H1 (cell line): ENCODE results near the gene DPT. TPM values are rescaled to one million over a fixed set of nuclear protein-coding genes. Genes with fewer than 3 reads are reported as not detected.

Source experiments
- CTCF ChIA-PET: fragments of 300-600 bp; sonication (Branson Sonifier 250); formaldehyde crosslinking; loops from one replicate; lab custom pipeline; 2021; ENCODE audit not compliant: partially characterized antibody; lab: Charles Lee
- POLR2A ChIA-PET: fragments of 300-600 bp; sonication (Branson Sonifier 250); formaldehyde crosslinking; loops from one replicate; lab custom pipeline; 2021; ENCODE audit warnings: inconsistent platforms; ENCODE audit not compliant: partially characterized antibody; lab: Charles Lee
- DNase-seq, 2 experiments: peaks; one replicate each; pipeline versions ENCODE4 v3.0.0 to v3.0.0-alpha.2; 2010 to 2022; ENCODE audit warnings: low spot score in 2 of 2, low read depth in 1 of 2, mixed read lengths in 1 of 2
- FAIRE-seq: peaks from 2 replicates; lab custom pipeline; 2011; peaks lifted over from hg19 to GRCh38; lab: Jason Lieb, UNC
- H2AFZ ChIP-seq: 2 replicates; pipeline ENCODE4 v1.8.1; 2012; ENCODE audit warnings: low read length, inconsistent platforms
- H2AK5ac ChIP-seq: 2 replicates; pipeline ENCODE4 v1.6.1; 2013; ENCODE audit warnings: low read depth, low read length
- H2BK120ac ChIP-seq: replicated peaks from 2 replicates; pipeline ENCODE3; 2013; ENCODE audit warnings: low read depth, low read length, inconsistent platforms
- H2BK12ac ChIP-seq: 2 replicates; pipeline ENCODE4 v1.6.1; 2013; ENCODE audit warnings: low read depth, low read length
- H2BK15ac ChIP-seq: 2 replicates; pipeline ENCODE4 v1.6.1; 2013; ENCODE audit warnings: low read length
- H2BK20ac ChIP-seq: 2 replicates; pipeline ENCODE4 v1.6.1; 2013; ENCODE audit warnings: low read length
- H2BK5ac ChIP-seq: 2 replicates; pipeline ENCODE4 v1.6.1; 2013; ENCODE audit warnings: low read depth, low read length
- H3K14ac ChIP-seq: 2 replicates; pipeline ENCODE4 v1.6.1; 2013; ENCODE audit warnings: inconsistent platforms; ENCODE audit not compliant: insufficient read length
- H3K18ac ChIP-seq: 2 replicates; pipeline ENCODE4 v1.6.1; 2013; ENCODE audit warnings: low read length; ENCODE audit errors: extremely low read depth
- H3K23ac ChIP-seq: 2 replicates; pipeline ENCODE4 v1.6.1; 2013; ENCODE audit warnings: inconsistent platforms; ENCODE audit not compliant: insufficient read length
- H3K23me2 ChIP-seq: 2 replicates; pipeline ENCODE4 v1.6.1; 2013; ENCODE audit warnings: low read depth, low read length
- H3K27ac ChIP-seq: 2 replicates; pipeline ENCODE4 v1.6.1; 2011; ENCODE audit warnings: low read depth, low read length, inconsistent platforms
- H3K27me3 ChIP-seq, 4 experiments: replicated peaks in 1 of 4; 1 replicate in 1 of 4; 2 replicates in 3 of 4; pipeline versions ENCODE4 v1.6.1 to v1.8.1; 2011 to 2013; ENCODE audit warnings: low read length in 3 of 4, mild to moderate bottlenecking in 3 of 4, inconsistent platforms in 2 of 4, mixed read lengths in 2 of 4, moderate library complexity in 1 of 4; ENCODE audit not compliant: control insufficient read depth in 3 of 4, insufficient read depth in 3 of 4; ENCODE audit errors: extremely low read depth in 1 of 4
- H3K36me3 ChIP-seq, 4 experiments: 2 replicates each; pipeline versions ENCODE4 v1.6.1 to v1.8.1; 2011 to 2013; ENCODE audit warnings: mild to moderate bottlenecking in 4 of 4, low read length in 3 of 4, moderate library complexity in 2 of 4, control low read depth in 1 of 4, inconsistent platforms in 1 of 4; ENCODE audit not compliant: insufficient read depth in 4 of 4, control insufficient read depth in 2 of 4
- H3K4ac ChIP-seq: replicated peaks from 2 replicates; pipeline ENCODE3; 2013; ENCODE audit warnings: low read length, low read depth, mixed read lengths, inconsistent platforms; ENCODE audit not compliant: insufficient read length
- H3K4me1 ChIP-seq, 4 experiments: replicated peaks in 1 of 4; 1 replicate in 1 of 4; 2 replicates in 3 of 4; pipeline versions ENCODE4 v1.6.1 to v1.8.1; 2011 to 2013; ENCODE audit warnings: low read length in 3 of 4, inconsistent platforms in 2 of 4, mixed read lengths in 1 of 4; ENCODE audit not compliant: insufficient read depth in 4 of 4, control insufficient read depth in 3 of 4
- H3K4me2 ChIP-seq, 2 experiments: 2 replicates each; pipeline versions ENCODE4 v1.6.1 to v1.8.1; 2011 to 2013; ENCODE audit warnings: low read depth in 2 of 2, low read length in 2 of 2, control low read depth in 1 of 2, inconsistent platforms in 1 of 2, mild to moderate bottlenecking in 1 of 2; ENCODE audit not compliant: insufficient read depth in 1 of 2
- H3K4me3 ChIP-seq, 4 experiments: fragments of 200-600, 300-600 bp in 1 of 4; sonication (generic), shearing (Covaris generic), sonication (Bioruptor Twin) in 1 of 4; 2 replicates each; pipeline versions ENCODE4 v1.5.1 to v1.8.1; 2011 to 2016; ENCODE audit warnings: low read length in 4 of 4, low read depth in 3 of 4, control low read depth in 2 of 4, inconsistent platforms in 2 of 4, mild to moderate bottlenecking in 2 of 4, mixed read lengths in 1 of 4, moderate library complexity in 1 of 4; ENCODE audit not compliant: insufficient read depth in 2 of 4; ENCODE audit errors: extremely low read depth in 1 of 4
- H3K56ac ChIP-seq: replicated peaks from 2 replicates; pipeline ENCODE3; 2013; ENCODE audit warnings: low read depth, mild to moderate bottlenecking, mixed read lengths, low read length, inconsistent platforms; ENCODE audit not compliant: insufficient read length
- H3K79me1 ChIP-seq: 2 replicates; pipeline ENCODE4 v1.6.1; 2013; ENCODE audit warnings: low read depth, low read length, control low read depth
- H3K79me2 ChIP-seq, 2 experiments: 2 replicates each; pipeline versions ENCODE4 v1.6.1 to v1.8.1; 2012 to 2013; ENCODE audit warnings: low read length in 2 of 2, mild to moderate bottlenecking in 2 of 2, inconsistent platforms in 1 of 2; ENCODE audit not compliant: insufficient read depth in 2 of 2, control insufficient read depth in 1 of 2
- H3K9ac ChIP-seq, 4 experiments: replicated peaks in 1 of 4; 1 replicate in 1 of 4; 2 replicates in 3 of 4; pipeline versions ENCODE4 v1.6.1 to v1.8.1; 2011 to 2013; ENCODE audit warnings: low read depth in 3 of 4, low read length in 3 of 4, control low read depth in 2 of 4, mild to moderate bottlenecking in 2 of 4, moderate library complexity in 2 of 4, inconsistent platforms in 1 of 4; ENCODE audit errors: extremely low read depth in 1 of 4
- H3K9me3 ChIP-seq, 2 experiments: 2 replicates each; pipeline versions ENCODE4 v1.6.1 to v1.8.1; 2012 to 2013; ENCODE audit warnings: mild to moderate bottlenecking in 2 of 2, moderate library complexity in 2 of 2, control low read depth in 1 of 2, inconsistent platforms in 1 of 2, low read depth in 1 of 2, low read length in 1 of 2, mixed read lengths in 1 of 2; ENCODE audit not compliant: insufficient read depth in 2 of 2
- H4K20me1 ChIP-seq, 2 experiments: replicated peaks in 1 of 2; 2 replicates each; pipeline versions ENCODE3 to v1.8.1; 2011 to 2013; ENCODE audit warnings: inconsistent platforms in 2 of 2, low read length in 2 of 2, mild to moderate bottlenecking in 1 of 2; ENCODE audit not compliant: insufficient read depth in 2 of 2, control insufficient read depth in 1 of 2
- H4K5ac ChIP-seq: 2 replicates; pipeline ENCODE4 v1.6.1; 2013; ENCODE audit warnings: low read length, low read depth, mixed read lengths, inconsistent platforms; ENCODE audit not compliant: insufficient read length
- H4K8ac ChIP-seq: 2 replicates; pipeline ENCODE4 v1.8.0; 2013; ENCODE audit warnings: mild to moderate bottlenecking, moderate library complexity, low read length, inconsistent platforms; ENCODE audit not compliant: insufficient read depth; ENCODE audit errors: extremely low read depth
- H4K91ac ChIP-seq: replicated peaks from 2 replicates; pipeline ENCODE3; 2013; ENCODE audit warnings: low read length, mixed read lengths, inconsistent platforms; ENCODE audit not compliant: insufficient read length
- ASH2L ChIP-seq: fragments of 200-600, 300-600 bp; sonication (generic); IDR thresholded peaks from one replicate; pipeline ENCODE4 v1.7.1; 2017; ENCODE audit warnings: low read length
- ATF3 ChIP-seq: IDR thresholded peaks from 2 replicates; pipeline ENCODE4 v1.6.1; 2011; ENCODE audit warnings: low read depth, mild to moderate bottlenecking, low read length; ENCODE audit not compliant: insufficient read depth
- CHD2 ChIP-seq: IDR thresholded peaks from 2 replicates; pipeline ENCODE4 v1.6.1; 2012; ENCODE audit warnings: low read length, improper control_type of control experiment
- CREB1 ChIP-seq: IDR thresholded peaks from 2 replicates; pipeline ENCODE4 v1.6.1; 2012; ENCODE audit warnings: inconsistent platforms
- EP300 ChIP-seq, 2 experiments: IDR thresholded peaks; 1 replicate in 1 of 2; 2 replicates in 1 of 2; pipeline ENCODE4 v1.6.1; 2011 to 2012; ENCODE audit warnings: low read depth in 2 of 2, low read length in 2 of 2, mild to moderate bottlenecking in 2 of 2, borderline replicate concordance in 1 of 2, inconsistent platforms in 1 of 2, moderate library complexity in 1 of 2
- HDAC2 ChIP-seq, 2 experiments: fragments of 300-600 bp in 1 of 2; sonication (generic) in 1 of 2; IDR thresholded peaks; 2 replicates each; pipeline ENCODE4 v1.6.1; 2011 to 2012; ENCODE audit warnings: low read depth in 2 of 2, low read length in 2 of 2, mild to moderate bottlenecking in 2 of 2, moderate library complexity in 2 of 2, borderline replicate concordance in 1 of 2, inconsistent platforms in 1 of 2
- NRF1 ChIP-seq: IDR thresholded peaks from 2 replicates; pipeline ENCODE4 v1.6.1; 2011; ENCODE audit warnings: mild to moderate bottlenecking, low read depth, low read length, improper control_type of control experiment
- POLR2A ChIP-seq, 2 experiments: IDR thresholded peaks; 1 replicate in 1 of 2; 2 replicates in 1 of 2; pipeline ENCODE4 v1.6.1; 2011; ENCODE audit warnings: low read depth in 2 of 2, low read length in 2 of 2, mild to moderate bottlenecking in 2 of 2; ENCODE audit errors: control extremely low read depth in 1 of 2
- RFX5 ChIP-seq: IDR thresholded peaks from 2 replicates; pipeline ENCODE4 v1.6.1; 2011; ENCODE audit warnings: low read depth, low read length, improper control_type of control experiment, borderline replicate concordance
- RNF2 ChIP-seq: fragments of 200-900, 300-1000 bp; sonication (generic); IDR thresholded peaks from 2 replicates; pipeline ENCODE4 v1.7.1; 2016; ENCODE audit warnings: borderline replicate concordance, low read depth, mild to moderate bottlenecking, antibody characterized with exemption, low read length; ENCODE audit not compliant: poor library complexity, severe bottlenecking; ENCODE audit errors: missing control alignments
- SAP30 ChIP-seq: fragments of 300-600 bp; sonication (generic); IDR thresholded peaks from 2 replicates; pipeline ENCODE4 v1.7.1; 2012; ENCODE audit warnings: low read length, moderate library complexity, mild to moderate bottlenecking, inconsistent platforms; ENCODE audit not compliant: insufficient read depth, insufficient replicate concordance
- SIN3A ChIP-seq, 2 experiments: IDR thresholded peaks in 1 of 2; conservative IDR thresholded peaks in 1 of 2; 2 replicates each; pipeline ENCODE4 v1.6.1; 2011 to 2012; ENCODE audit warnings: low read length in 2 of 2, improper control_type of control experiment in 1 of 2, low read depth in 1 of 2, mild to moderate bottlenecking in 1 of 2
- SIX5 ChIP-seq: IDR thresholded peaks from 2 replicates; pipeline ENCODE4 v1.6.1; 2011; ENCODE audit warnings: mild to moderate bottlenecking, low read depth, low read length
- SP1 ChIP-seq: IDR thresholded peaks from 2 replicates; pipeline ENCODE4 v1.6.1; 2011; ENCODE audit warnings: low read depth, low read length
- WGBS, 2 experiments: shearing (Covaris generic) in 1 of 2; methylation state at CpG; one replicate each; pipeline versions ENCODE4 v1.1.6 to v1.1.7; 2013 to 2015; ENCODE audit warnings: low lambda C conversion rate in 2 of 2, mixed read lengths in 2 of 2, inconsistent platforms in 1 of 2, low coverage in 1 of 2, missing lambda C conversion rate in 1 of 2; ENCODE audit not compliant: insufficient replicate concordance in 2 of 2, insufficient coverage in 1 of 2, insufficient read length in 1 of 2; ENCODE audit errors: extremely low coverage in 1 of 2, missing lambda C conversion rate in 1 of 2; 5-methylcytosine and 5-hydroxymethylcytosine counted together
- polyA plus RNA-seq, 7 experiments: library from polyadenylated mRNA; depleted of rRNA in 3 of 7; stranded (reverse) in 5 of 7; unstranded in 2 of 7; fragments of >200 nt in 5 of 7; fragments of 200-250 nt in 2 of 7; gene quantifications; 1 replicate in 5 of 7; 2 replicates in 1 of 7; 4 replicates in 1 of 7; pipeline versions ENCODE4 v1.2.1 to v1.2.3, GENCODE V29; 2011 to 2013; ENCODE audit warnings: missing spikeins in 2 of 7, mixed read lengths in 2 of 7
- total RNA-seq: library from RNA; stranded (reverse); fragmentation: NEBNext Ultra II Directional; extraction: Animal tissue kit (Norgen Biotek cat#: 25700); gene quantifications from 2 replicates; pipeline ENCODE4 v1.2.1, GENCODE V29; 2021

The DPT gene
- total and polyA plus RNA-seq, 2 of the 8 experiments (the other 6 are each of a cell fraction or from before 2014, with no cell fraction given), result not detected

- no peaks in the 10 kb centered on the region for H3K27me3 ChIP-seq
- no peak overlapping the region for H2BK120ac ChIP-seq
- H4K8ac ChIP-seq, result no peak overlapping the region
- no peak overlapping the region for H2BK15ac ChIP-seq
- no peak overlapping the region for H3K4me2 ChIP-seq
- no peaks in the 10 kb centered on the region for H3K79me1 ChIP-seq
- DNase-seq (no peak), FAIRE-seq (no peak)
- no peaks in the 10 kb centered on the region for H4K20me1 ChIP-seq
- H2BK5ac ChIP-seq, result no peak overlapping the region
- H3K9me3 ChIP-seq, result no peaks in the 10 kb centered on the region
- POLR2A ChIA-PET, result no interaction called here
- no peak overlapping the region for H2BK12ac ChIP-seq
- H3K36me3 ChIP-seq, result no peaks in the 10 kb centered on the region
- 100% methylated on average over 1 of the region's 1 CpG; no CpG with 5 or more reads in 1 of the 2 experiments for WGBS, 2 experiments
- CTCF ChIA-PET, result no interaction called here
- no peak overlapping the region for H3K14ac ChIP-seq
- H2AK5ac ChIP-seq, result no peak overlapping the region
- no peak overlapping the region for H3K27ac ChIP-seq
- no peaks in the 10 kb centered on the region for H3K23me2 ChIP-seq
- no peak overlapping the region for H2BK20ac ChIP-seq
- no peak overlapping the region for H3K4ac ChIP-seq
- no peak overlapping the region for H2AFZ ChIP-seq
- H3K9ac ChIP-seq, result no peak overlapping the region
- no peaks in the 10 kb centered on the region for H3K79me2 ChIP-seq
- H3K56ac ChIP-seq, result no peak overlapping the region
- H3K23ac ChIP-seq, result no peak overlapping the region
- H3K18ac ChIP-seq, result no peak overlapping the region
- H3K4me1 ChIP-seq, result no peaks in the 10 kb centered on the region
- H4K91ac ChIP-seq, result no peak overlapping the region
- no peak overlapping the region for H3K4me3 ChIP-seq
- H4K5ac ChIP-seq, result no peak overlapping the region
- TF ChIP-seq HDAC2 (IDR thresholded peaks at IDR 0.05; ENCODE audit: borderline replicate concordance in 1 of 2, low read depth in 2 of 2, low read length in 2 of 2), result no peak
- no peak for TF ChIP-seq SIX5
- TF ChIP-seq RNF2, result no peak
- no peak for TF ChIP-seq CHD2
- TF ChIP-seq EP300 (IDR thresholded peaks at IDR 0.05; ENCODE audit: borderline replicate concordance in 1 of 2, low read depth in 2 of 2, low read length in 2 of 2), result no peak
- no peak for TF ChIP-seq ATF3
- no peak for TF ChIP-seq POLR2A (IDR thresholded peaks at IDR 0.05; ENCODE audit: control extremely low read depth in 1 of 2, low read depth in 2 of 2, low read length in 2 of 2)
- no peak for TF ChIP-seq SAP30
- TF ChIP-seq SIN3A (conservative IDR thresholded peaks at IDR 0.05 in 1 of 2, IDR thresholded peaks at IDR 0.05 in 1 of 2; ENCODE audit: low read depth in 1 of 2, low read length in 2 of 2), result no peak
- no peak for TF ChIP-seq CREB1
- no peak for TF ChIP-seq SP1
- no peak for TF ChIP-seq RFX5
- no peak for TF ChIP-seq ASH2L
- no peak for TF ChIP-seq NRF1
These were observed 29.5 kb upstream of the DPT start for GRCh38 chr1:168758503-168758902.
